Ishikawa (cell line): ENCODE data around the gene MSANTD1.

ENCODE experiments used
- CEBPB ChIP-seq: IDR thresholded peaks from 2 replicates; pipeline ENCODE4 v1.6.1; 2012
- CREB1 ChIP-seq: IDR thresholded peaks from 2 replicates; pipeline ENCODE4 v1.6.1; 2012; ENCODE audit warnings: low read depth
- EGR1 ChIP-seq: IDR thresholded peaks from 2 replicates; pipeline ENCODE4 v1.6.1; 2012
- EP300 ChIP-seq: IDR thresholded peaks from 2 replicates; pipeline ENCODE4 v1.6.1; 2012; ENCODE audit warnings: borderline replicate concordance
- FOXM1 ChIP-seq: IDR thresholded peaks from 2 replicates; pipeline ENCODE4 v1.6.1; 2012; ENCODE audit warnings: low read depth, borderline replicate concordance
- MAX ChIP-seq: IDR thresholded peaks from 2 replicates; pipeline ENCODE4 v1.6.1; 2012
- NFIC ChIP-seq: IDR thresholded peaks from 2 replicates; pipeline ENCODE4 v1.6.1; 2012
- RAD21 ChIP-seq: IDR thresholded peaks from 2 replicates; pipeline ENCODE4 v1.6.1; 2012; ENCODE audit warnings: low read depth
- REST ChIP-seq: IDR thresholded peaks from 2 replicates; pipeline ENCODE4 v1.6.1; 2012; ENCODE audit warnings: low read depth, mild to moderate bottlenecking
- TAF1 ChIP-seq: IDR thresholded peaks from 2 replicates; pipeline ENCODE4 v1.6.1; 2012; ENCODE audit warnings: low read depth, mild to moderate bottlenecking
- TCF12 ChIP-seq: IDR thresholded peaks from 2 replicates; pipeline ENCODE4 v1.6.1; 2012; ENCODE audit warnings: low read depth
- TEAD4 ChIP-seq: IDR thresholded peaks from 2 replicates; pipeline ENCODE4 v1.6.1; 2012
- USF1 ChIP-seq: IDR thresholded peaks from 2 replicates; pipeline ENCODE4 v1.6.1; 2012
- YY1 ChIP-seq: IDR thresholded peaks from 2 replicates; pipeline ENCODE4 v1.6.1; 2012; ENCODE audit warnings: low read depth
- ZBTB7A ChIP-seq: IDR thresholded peaks from 2 replicates; pipeline ENCODE4 v1.6.1; 2012; ENCODE audit warnings: low read depth

Gene MSANTD1

GRCh38 chr4:3252831-3253641 lies 4.1 kb downstream of the MSANTD1 start:
- TF ChIP-seq NFIC (peak; percentile 51; the same call in 1 of the 2 replicates), USF1 (no peak)

GRCh38 chr4:3253808-3254207 lies 4.8 kb downstream of the MSANTD1 start:
- TF ChIP-seq USF1 (no peak), YY1 (no peak), MAX (no peak), EGR1 (no peak), TEAD4 (no peak), TAF1 (no peak), REST (no peak), CEBPB (no peak), FOXM1 (no peak), CREB1 (no peak), TCF12 (no peak), RAD21 (no peak), NFIC (no peak), EP300 (no peak), ZBTB7A (no peak)

GRCh38 chr4:3254302-3255131 lies 5.6 kb downstream of the MSANTD1 start:
- no peak for TF ChIP-seq TAF1
- no peak for TF ChIP-seq MAX
- TF ChIP-seq RAD21: no peak
- no peak for TF ChIP-seq FOXM1
- TF ChIP-seq YY1: no peak
- TF ChIP-seq REST: no peak
- no peak for TF ChIP-seq NFIC
- TF ChIP-seq EGR1: no peak

GRCh38 chr4:3255611-3256186 lies 6.7 kb downstream of the MSANTD1 start:
- TF ChIP-seq TEAD4 (no peak), CREB1 (no peak), YY1 (no peak), TCF12 (no peak), MAX (no peak), FOXM1 (no peak), EGR1 (no peak), USF1 (no peak), TAF1 (no peak), REST (no peak), ZBTB7A (no peak), RAD21 (no peak)
